OCI-LY3 (cell line): ENCODE data around the gene IGSF23.

Experiments used
- CTCF ChIP-seq: fragments of 200-600, 300-600 bp; sonication (generic); IDR thresholded peaks from 2 replicates; pipeline ENCODE4 v1.5.1; 2014; ENCODE audit warnings: antibody characterized with exemption, low read length, low read depth
- EZH2phosphoT487 ChIP-seq: fragments of 200-600 bp; shearing (Covaris generic); IDR thresholded peaks from 2 replicates; pipeline ENCODE4 v1.6.1; 2018; ENCODE audit warnings: antibody characterized with exemption, mixed run types, low read depth

GRCh38 chr19:44570984-44571684 is 42.2 kb upstream of the IGSF23 start:
- TF ChIP-seq CTCF (peak; percentile 90), EZH2phosphoT487 (no peak)
